Neural crest cell (in vitro differentiated cells): Measurements from ENCODE around the gene APOLD1. TPM values are rescaled to one million over a fixed set of nuclear protein-coding genes. Genes with fewer than 3 reads are reported as not detected.
"Not testable (repeated sequence)": the region's sequence is repeated elsewhere in the genome, so short reads cannot be mapped to it uniquely, and the experiment has no call there.

Experiments used
- DNase-seq: peaks from one replicate; pipeline ENCODE4 v3.0.0; 2021; ENCODE audit warnings: low read depth, mixed read lengths, low spot score
- H3K27ac Mint-ChIP-seq: one replicate; pipeline ENCODE4 v1.8.0; 2021; ENCODE audit warnings: mild to moderate bottlenecking, mixed read lengths; ENCODE audit not compliant: unreplicated experiment
- H3K27me3 Mint-ChIP-seq: 2 replicates; pipeline ENCODE4 v1.8.0; 2021; ENCODE audit warnings: low read depth, mild to moderate bottlenecking, mixed read lengths
- H3K36me3 Mint-ChIP-seq: 2 replicates; pipeline ENCODE4 v1.8.0; 2021; ENCODE audit warnings: low read depth, mild to moderate bottlenecking, mixed read lengths
- H3K4me1 Mint-ChIP-seq: 2 replicates; pipeline ENCODE4 v1.8.0; 2021; ENCODE audit warnings: mixed read lengths
- H3K4me3 Mint-ChIP-seq: one replicate; pipeline ENCODE4 v1.8.0; 2021; ENCODE audit warnings: mild to moderate bottlenecking, mixed read lengths
- H3K9me3 Mint-ChIP-seq: 2 replicates; pipeline ENCODE4 v1.8.0; 2021; ENCODE audit warnings: mixed read lengths
- CTCF ChIP-seq: fragments of 200-600 bp; sonication (generic); conservative IDR thresholded peaks from 2 replicates; pipeline ENCODE4 v1.5.0; 2021; ENCODE audit warnings: antibody characterized with exemption, mild to moderate bottlenecking
- microRNA-seq: library from miRNA; unstranded; fragments of <30 nt; microRNA quantifications from one replicate; pipeline ENCODE4, GENCODE V29; 2020
- total RNA-seq: library from RNA; stranded (reverse); gene quantifications from 2 replicates; pipeline ENCODE4 v1.2.1, GENCODE V29; 2021

Gene APOLD1
- total RNA-seq, 1 donor from 2014 or later = 4.8 TPM

DNA sequence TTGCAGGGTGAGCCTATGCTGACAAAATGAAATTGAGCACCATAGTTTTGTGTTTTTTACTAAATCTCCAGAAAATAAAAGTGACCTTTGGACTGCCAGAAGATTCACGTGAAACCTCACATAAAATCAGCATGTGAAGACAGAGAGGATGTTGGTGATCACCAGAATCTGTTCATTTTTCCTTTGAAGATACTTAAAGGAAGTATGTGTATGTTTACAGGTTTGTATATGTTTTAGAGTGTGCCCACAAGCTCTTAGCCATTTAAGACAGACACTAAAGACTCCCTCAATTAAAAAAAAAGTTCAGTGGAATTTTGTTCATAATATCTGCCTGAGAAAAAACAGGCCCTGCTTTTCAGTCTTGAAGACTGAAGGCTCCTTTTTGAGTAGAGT, 53.5 kb downstream of the APOLD1 start:
- H3K27me3 Mint-ChIP-seq = no peaks in the 10 kb centered on the region
- H3K4me1 Mint-ChIP-seq = no peaks in the 10 kb centered on the region
- no peak for TF ChIP-seq CTCF
- no peak for DNase-seq
- no peak overlapping the region for H3K27ac Mint-ChIP-seq
- H3K9me3 Mint-ChIP-seq = no peaks in the 10 kb centered on the region
- no peak overlapping the region for H3K4me3 Mint-ChIP-seq
- peaks cover 2% of the 10 kb centered on the region for H3K36me3 Mint-ChIP-seq

DNA sequence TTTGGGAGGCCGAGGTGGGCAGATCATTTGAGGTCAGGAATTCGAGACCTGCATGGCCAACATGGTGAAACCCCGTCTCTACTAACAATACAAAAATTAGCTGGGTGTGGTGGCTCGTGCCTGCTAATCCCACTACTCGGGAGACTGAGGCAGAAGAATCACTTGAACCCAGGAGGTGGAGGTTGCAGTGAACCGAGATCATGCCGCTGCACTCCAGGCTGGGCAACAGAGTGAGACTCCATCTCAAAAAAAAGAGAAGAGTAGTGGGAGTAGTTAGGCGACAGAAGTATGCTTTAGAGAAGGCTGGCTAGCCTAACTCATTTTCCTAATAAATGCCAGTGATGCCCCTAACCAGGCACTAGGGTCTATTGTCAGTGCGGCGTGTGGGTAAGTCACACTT, 54.0 kb downstream of the APOLD1 start:
- not testable (repeated sequence) for H3K36me3 Mint-ChIP-seq, H3K27me3 Mint-ChIP-seq, H3K4me3 Mint-ChIP-seq, H3K27ac Mint-ChIP-seq, H3K4me1 Mint-ChIP-seq, DNase-seq, H3K9me3 Mint-ChIP-seq

DNA sequence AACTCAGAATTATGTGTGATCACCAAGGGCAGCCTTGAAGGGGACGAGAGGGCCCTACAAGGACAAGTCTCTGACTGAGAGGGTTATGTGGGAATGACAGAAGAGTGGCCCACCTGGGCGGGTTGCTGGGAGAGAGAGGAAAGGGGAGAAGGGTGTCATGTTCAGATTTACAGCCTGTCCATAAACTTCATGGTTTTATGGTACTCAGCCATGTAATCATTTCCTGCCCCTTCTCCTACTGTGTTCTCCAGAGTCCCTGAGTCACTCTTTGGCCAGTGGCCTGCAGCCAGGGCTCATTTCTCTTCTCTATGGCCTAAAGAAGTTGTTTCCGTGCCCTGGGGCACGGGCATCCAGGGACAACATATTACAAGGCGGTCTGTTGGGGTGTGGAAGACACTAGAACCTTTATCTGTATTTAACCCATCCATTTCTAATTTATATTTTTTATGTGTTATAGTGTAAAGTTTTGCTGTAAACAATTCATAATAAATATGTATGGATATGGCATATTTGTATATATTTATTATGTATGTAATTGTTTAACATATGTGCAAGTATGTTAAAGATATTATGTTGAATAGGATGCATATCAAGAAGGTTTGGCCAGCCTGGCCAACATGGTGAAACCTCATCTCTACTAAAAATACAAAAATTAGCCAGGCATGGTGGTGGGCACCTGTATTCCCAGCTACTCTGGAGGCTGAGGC, 54.6 kb downstream of the APOLD1 start:
- Mint-ChIP-seq H3K4me1 (no peaks in the 10 kb centered on the region), H3K27ac (no peak overlapping the region), H3K36me3 (peaks cover 2% of the 10 kb centered on the region), H3K4me3 (no peak overlapping the region), H3K27me3 (no peaks in the 10 kb centered on the region), H3K9me3 (no peaks in the 10 kb centered on the region)
- DNase-seq = no peak
- TF ChIP-seq CTCF = no peak

- DNase-seq = no peak
- no peaks in the 10 kb centered on the region for H3K27me3 Mint-ChIP-seq
- no peak for TF ChIP-seq CTCF
- H3K27ac Mint-ChIP-seq = no peak overlapping the region
- no peak overlapping the region for H3K4me3 Mint-ChIP-seq
- no peaks in the 10 kb centered on the region for H3K9me3 Mint-ChIP-seq
- peaks cover 2% of the 10 kb centered on the region for H3K36me3 Mint-ChIP-seq
- H3K4me1 Mint-ChIP-seq = no peaks in the 10 kb centered on the region
Observed at GRCh38 chr12:12840580-12840899, 55.1 kb downstream of the APOLD1 start.

Small RNA genes lying within 50 kb of the gene (microRNA-seq; reads per million reads assigned to microRNA genes)
- not detected for gene MIR613

Other genes starting within 250 kb of the APOLD1 start
- gene DUSP16, start 222.8 kb upstream of the APOLD1 start, total RNA-seq = 30.8 and 32.0 TPM in 2 replicates
- 11.4 and 13.2 TPM in 2 replicates for gene CREBL2, start 173.8 kb upstream of the APOLD1 start, total RNA-seq
- gene GPR19, start 89.5 kb upstream of the APOLD1 start, total RNA-seq = 19.1 and 21.8 TPM in 2 replicates
- gene CDKN1B, start 68.3 kb upstream of the APOLD1 start, total RNA-seq = 47.9 and 52.5 TPM in 2 replicates
- gene DDX47, start 27.7 kb downstream of the APOLD1 start, total RNA-seq = 69.3 and 70.9 TPM in 2 replicates
- gene GPRC5A, start 105.9 kb downstream of the APOLD1 start, total RNA-seq = 0.11 TPM in 1 of 2 replicates, not detected in the other
- gene GPRC5D, start 166.5 kb downstream of the APOLD1 start, total RNA-seq = not detected in 2 replicates
- gene HEBP1, start 214.6 kb downstream of the APOLD1 start, total RNA-seq = 23.6 and 27.7 TPM in 2 replicates